GM12801 (cell line): ENCODE data around the gene MDFIC.

Experiments used
- CTCF ChIP-seq: IDR thresholded peaks from one replicate; pipeline ENCODE4 v1.5.1; 2011; ENCODE audit warnings: control low read depth; ENCODE audit not compliant: insufficient read length; ENCODE audit errors: extremely low read depth

Gene MDFIC

GRCh38 chr7:114979803-114980507, 58.1 kb downstream of the MDFIC start:
- TF ChIP-seq CTCF, result no peak

- no peak for TF ChIP-seq CTCF
These were observed 59.4 kb downstream of the MDFIC start for GRCh38 chr7:114981323-114981722.

GRCh38 chr7:114985116-114985715, 63.3 kb downstream of the MDFIC start:
- no peak for TF ChIP-seq CTCF

GRCh38 chr7:114986190-114987180, 64.6 kb downstream of the MDFIC start:
- TF ChIP-seq CTCF, result no peak

- no peak for TF ChIP-seq CTCF
These were observed 66.1 kb downstream of the MDFIC start for GRCh38 chr7:114988026-114988425.

- no peak for TF ChIP-seq CTCF
These were observed 67.0 kb downstream of the MDFIC start for GRCh38 chr7:114988755-114989375.

GRCh38 chr7:114989531-114989930, 67.6 kb downstream of the MDFIC start:
- no peak for TF ChIP-seq CTCF
